LoVo (cell line): ENCODE results near the gene CDKN3.
A peak's percentile ranks its signal among the peaks of the same experiment; 100 is the strongest.
"Not testable (repeated sequence)": the region's sequence is repeated elsewhere in the genome, so short reads cannot be mapped to it uniquely, and the experiment has no call there.

Source experiments
- DNase-seq: peaks from one replicate; pipeline ENCODE4 v3.0.0-alpha.2; 2016; ENCODE audit warnings: low spot score

The CDKN3 gene

GRCh38 chr14:54424479-54424901, 27.7 kb downstream of the CDKN3 start:
- no peak for DNase-seq

- no peak for DNase-seq
These were observed 28.3 kb downstream of the CDKN3 start for GRCh38 chr14:54425068-54425467.

- no peak for DNase-seq
These were observed 28.9 kb downstream of the CDKN3 start for GRCh38 chr14:54425537-54426274.

- DNase-seq: no peak
These were observed 31.1 kb downstream of the CDKN3 start for GRCh38 chr14:54427871-54428270.

- no peak for DNase-seq
These were observed 31.7 kb downstream of the CDKN3 start for GRCh38 chr14:54428527-54428926.

- no peak for DNase-seq
These were observed 38.7 kb downstream of the CDKN3 start for GRCh38 chr14:54435500-54435981.

- DNase-seq: not testable (repeated sequence)
These were observed 41.1 kb downstream of the CDKN3 start for GRCh38 chr14:54437954-54438353.

GRCh38 chr14:54438703-54439102, 41.9 kb downstream of the CDKN3 start:
- no peak for DNase-seq

- no peak for DNase-seq
These were observed 43.2 kb downstream of the CDKN3 start for GRCh38 chr14:54440037-54440436.

- DNase-seq: no peak
These were observed 43.7 kb downstream of the CDKN3 start for GRCh38 chr14:54440476-54440872.

GRCh38 chr14:54440873-54441868, 44.4 kb downstream of the CDKN3 start, which contains the start of gene CNIH1:
CNIH1 (minus strand) TSS chr14:54441374; CDS start chr14:54441327, 47 bp downstream.
- DNase-seq: peak; percentile 95

- DNase-seq: not testable (repeated sequence)
These were observed 46.2 kb downstream of the CDKN3 start for GRCh38 chr14:54442961-54443360.

- no peak for DNase-seq
These were observed 47.2 kb downstream of the CDKN3 start for GRCh38 chr14:54443981-54444380.

GRCh38 chr14:54444681-54445080, 47.9 kb downstream of the CDKN3 start:
- no peak for DNase-seq

GRCh38 chr14:54446161-54446693, 49.4 kb downstream of the CDKN3 start:
- DNase-seq: peak; percentile 34

- peak; percentile 73 for DNase-seq
These were observed 50.5 kb downstream of the CDKN3 start for GRCh38 chr14:54447231-54447692.

GRCh38 chr14:54450535-54450934, 53.7 kb downstream of the CDKN3 start:
- no peak for DNase-seq

GRCh38 chr14:54451121-54451601, 54.4 kb downstream of the CDKN3 start:
- DNase-seq: no peak

GRCh38 chr14:54451961-54452360, 55.2 kb downstream of the CDKN3 start:
- no peak for DNase-seq

- no peak for DNase-seq
These were observed 56.4 kb downstream of the CDKN3 start for GRCh38 chr14:54453252-54453651.

GRCh38 chr14:54453990-54454389, 57.2 kb downstream of the CDKN3 start:
- not testable (repeated sequence) for DNase-seq

GRCh38 chr14:54455363-54455762, 58.6 kb downstream of the CDKN3 start:
- DNase-seq: no peak
